ENCODE measurements around the gene TAL1.

Gene TAL1

DNA sequence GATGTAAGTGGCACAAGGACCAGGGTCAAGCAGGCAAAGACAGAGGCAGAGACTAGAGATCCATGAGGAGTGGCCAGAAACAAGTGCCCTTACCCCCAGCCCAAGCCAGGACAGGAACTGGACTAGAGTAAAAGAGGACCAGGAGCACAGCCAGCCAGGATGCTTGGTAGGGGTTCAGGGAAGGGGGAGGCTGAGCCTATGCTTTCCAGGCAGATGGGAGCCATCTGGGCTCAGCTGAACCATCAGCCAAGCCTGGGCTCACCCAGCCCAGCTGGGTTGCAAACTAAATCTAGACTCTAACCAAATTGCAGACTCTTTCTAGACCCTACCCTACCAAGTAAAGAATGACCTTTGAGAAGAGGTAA is 57.4 kb downstream of the TAL1 start:
- intact Hi-C loops (cut with micrococcal nuclease): loop anchor here (10.0 kb wide), 1 partner anchor 540 kb away; no protein-coding TSS in a partner anchor
- Mint-ChIP-seq H3K27ac (no peak overlapping the region), H3K36me3 (ENCODE audit: low read depth) (no peaks in the 10 kb centered on the region), H3K9me3 (no peaks in the 10 kb centered on the region), H3K4me1 (ENCODE audit: low read depth) (peaks cover 16% of the 10 kb centered on the region), H3K27me3 (peaks cover 22% of the 10 kb centered on the region), H3K4me3 (no peak overlapping the region)

DNA sequence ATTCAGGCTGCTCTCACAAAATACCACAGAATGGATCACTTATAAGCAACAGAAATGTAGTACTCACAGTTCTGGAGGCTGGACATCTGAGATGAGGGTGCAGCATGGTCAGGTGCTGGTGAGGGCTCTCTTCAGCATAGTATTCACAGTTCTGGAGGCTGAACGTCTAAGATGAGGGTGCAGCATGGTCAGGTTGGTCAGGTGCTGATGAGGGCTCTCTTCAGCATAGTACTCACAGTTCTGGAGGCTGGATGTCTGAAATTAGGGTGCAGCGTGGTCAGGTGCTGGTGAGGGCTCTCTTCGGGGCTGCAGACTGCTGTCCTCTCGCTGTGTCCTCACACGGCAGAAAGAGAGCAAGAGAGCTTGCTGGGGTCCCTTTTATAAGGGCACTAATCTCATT is 59.2 kb downstream of the TAL1 start:
- Mint-ChIP-seq H3K36me3 (ENCODE audit: low read depth) (no peaks in the 10 kb centered on the region), H3K27ac (no peak overlapping the region), H3K9me3 (no peaks in the 10 kb centered on the region), H3K27me3 (peaks cover 20% of the 10 kb centered on the region), H3K4me3 (no peak overlapping the region), H3K4me1 (ENCODE audit: low read depth) (peaks cover 6% of the 10 kb centered on the region)
- intact Hi-C loops (cut with micrococcal nuclease): loop anchor here (10.0 kb wide), 1 partner anchor 542 kb away; no protein-coding TSS in a partner anchor

Data from dendritic cell treated with granulocyte-macrophage colony-stimulating factor and Interleukin-4, amounts not matched to agents 40 ng/mL and 50 ng/mL, for 4 days (primary cell).